PC-9 (cell line): ENCODE results near the gene AKR1B15. TPM values are rescaled to one million over a fixed set of nuclear protein-coding genes. Genes with fewer than 3 reads are reported as not detected.

Source experiments
- BruUV-seq: library from RNA; stranded (reverse); fragments of 400-500 nt; replicated peaks from 2 replicates; lab custom pipeline; 2021; lab: Mats Ljungman, UMichigan
- CTCF ChIA-PET: fragments of 300-600 bp; sonication (Branson Sonifier 250); formaldehyde crosslinking; loops from one replicate; lab custom pipeline; 2022; ENCODE audit warnings: antibody characterized with exemption; lab: Charles Lee
- POLR2A ChIA-PET: fragments of 300-600 bp; sonication (Branson Sonifier 250); formaldehyde crosslinking; loops from one replicate; lab custom pipeline; 2022; ENCODE audit warnings: antibody characterized with exemption; ENCODE audit not compliant: unreplicated experiment; lab: Charles Lee
- DNase-seq, 2 experiments: peaks; one replicate each; pipeline versions ENCODE4 v3.0.0 to v3.0.0-alpha.2; 2015 to 2022; ENCODE audit warnings: mixed read lengths in 1 of 2
- H2AFZ ChIP-seq: fragments of 200-600 bp; sonication (generic); 2 replicates; pipeline ENCODE4 v1.8.1; 2017; ENCODE audit warnings: antibody characterized with exemption
- H3F3A ChIP-seq: fragments of 200-600 bp; sonication (generic); 2 replicates; pipeline ENCODE4 v1.8.1; 2017; ENCODE audit warnings: antibody characterized with exemption, mild to moderate bottlenecking, low read depth; ENCODE audit not compliant: insufficient read depth
- H3K27ac ChIP-seq: fragments of 200-600 bp; sonication (generic); 2 replicates; pipeline ENCODE4 v1.6.1; 2016; ENCODE audit warnings: mixed run types
- H3K27me3 ChIP-seq: fragments of 200-600 bp; sonication (generic); 2 replicates; pipeline ENCODE4 v1.6.1; 2016; ENCODE audit warnings: low read depth, mixed run types; ENCODE audit not compliant: insufficient read depth
- H3K36me3 ChIP-seq: fragments of 200-600 bp; sonication (generic); 2 replicates; pipeline ENCODE4 v1.6.1; 2016; ENCODE audit warnings: low read depth, mixed run types
- H3K4me1 ChIP-seq: fragments of 200-600 bp; sonication (generic); replicated peaks from 2 replicates; pipeline ENCODE4 v1.6.1; 2016; ENCODE audit warnings: mixed run types; ENCODE audit not compliant: insufficient read depth
- H3K4me2 ChIP-seq: fragments of 200-600 bp; sonication (generic); 2 replicates; pipeline ENCODE4 v1.6.1; 2017; ENCODE audit warnings: mixed run types
- H3K4me3 ChIP-seq: fragments of 200-600 bp; sonication (generic); 2 replicates; pipeline ENCODE4 v1.6.1; 2016; ENCODE audit warnings: mixed run types
- H3K79me2 ChIP-seq: fragments of 200-600 bp; sonication (generic); 2 replicates; pipeline ENCODE4 v1.6.1; 2017; ENCODE audit warnings: low read depth, mixed run types
- H3K9me2 ChIP-seq: fragments of 200-600 bp; sonication (generic); 2 replicates; pipeline ENCODE4 v1.8.1; 2017; ENCODE audit warnings: mild to moderate bottlenecking; ENCODE audit not compliant: insufficient read depth
- H3K9me3 ChIP-seq: fragments of 200-600 bp; sonication (generic); 2 replicates; pipeline ENCODE4 v1.8.1; 2016; ENCODE audit warnings: low read depth; ENCODE audit not compliant: insufficient read depth
- H4K20me1 ChIP-seq: fragments of 200-600 bp; sonication (generic); 2 replicates; pipeline ENCODE4 v1.8.1; 2017; ENCODE audit not compliant: insufficient read depth
- EZH2 ChIP-seq: fragments of 200-600 bp; sonication (generic); IDR thresholded peaks from 2 replicates; pipeline ENCODE4 v1.8.0; 2017; ENCODE audit warnings: antibody characterized with exemption, low read depth
- intact Hi-C: fragments of 100-400 bp; cut with micrococcal nuclease; formaldehyde crosslinking; loops from one replicate; pipeline ENCODE4 v1.10.0; 2022; ENCODE audit not compliant: unreplicated experiment
- total RNA-seq: library from RNA; stranded (reverse); gene quantifications from 2 replicates; pipeline ENCODE4 v1.2.3, GENCODE V29; 2021
- TF ChIP-seq, protein P1 (sequence below): fragments of 200-600 bp; sonication (generic); conservative IDR thresholded peaks from 2 replicates; pipeline ENCODE4 v1.6.1; 2017; ENCODE audit warnings: mixed run types, antibody characterized with exemption, mild to moderate bottlenecking, moderate library complexity

AKR1B15 gene
- total RNA-seq, 1 experiment from 2014 or later, result 3.4 TPM

DNA sequence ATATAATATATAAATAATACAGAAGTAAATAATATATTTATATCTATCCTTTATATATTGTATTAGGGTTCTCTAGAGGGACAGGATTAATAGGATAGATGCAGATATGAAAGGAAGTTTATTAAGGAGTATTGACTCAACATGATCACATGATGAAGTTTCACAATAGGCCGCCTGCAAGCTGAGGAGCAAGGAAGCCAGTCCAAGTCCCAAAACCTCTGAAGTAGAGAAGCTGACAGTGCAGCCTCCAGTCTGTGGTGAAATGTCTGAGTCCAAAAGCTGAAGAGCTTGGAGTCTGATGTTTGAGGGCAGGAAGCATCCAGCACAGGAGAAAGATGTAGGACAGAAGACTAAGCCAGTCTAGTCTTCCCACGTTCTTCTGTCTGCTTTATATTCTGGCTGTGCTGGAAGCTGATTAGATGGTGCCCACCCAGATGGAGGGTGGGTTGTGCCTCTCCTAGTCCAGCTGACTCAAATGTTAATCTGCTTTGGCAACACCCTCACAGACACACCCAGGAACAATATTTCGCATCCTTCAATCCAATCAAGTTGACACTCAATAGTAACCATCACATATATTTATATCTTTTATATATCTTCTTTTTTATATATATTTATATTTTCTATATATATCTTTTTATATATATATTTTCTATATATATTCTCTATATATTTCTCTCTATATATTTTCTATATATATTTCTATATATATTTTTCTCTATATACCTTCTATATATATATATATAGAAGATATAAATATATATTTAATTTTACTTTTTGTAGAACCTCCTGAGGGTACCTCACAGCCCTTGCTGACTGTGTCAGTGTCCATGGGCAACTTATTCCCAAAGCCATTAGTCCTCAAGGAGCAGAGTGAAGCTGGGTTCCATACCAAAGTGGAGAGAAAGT, 46.2 kb upstream of the AKR1B15 start:
- Histone ChIP-seq H3K4me1 (peaks cover 27% of the 10 kb centered on the region), H2AFZ (no peak overlapping the region), H3F3A (peaks cover 12% of the 10 kb centered on the region), H3K79me2 (no peaks in the 10 kb centered on the region), H3K27ac (no peak overlapping the region), H3K27me3 (no peaks in the 10 kb centered on the region), H3K36me3 (no peaks in the 10 kb centered on the region), H3K4me2 (no peak overlapping the region), H4K20me1 (no peaks in the 10 kb centered on the region), H3K4me3 (no peak overlapping the region), H3K9me2 (no peaks in the 10 kb centered on the region), H3K9me3 (no peaks in the 10 kb centered on the region; the same call in 1 of the 2 replicates)
- POLR2A ChIA-PET, result no interaction called here
- no peak for DNase-seq
- TF ChIP-seq, protein P1, sequence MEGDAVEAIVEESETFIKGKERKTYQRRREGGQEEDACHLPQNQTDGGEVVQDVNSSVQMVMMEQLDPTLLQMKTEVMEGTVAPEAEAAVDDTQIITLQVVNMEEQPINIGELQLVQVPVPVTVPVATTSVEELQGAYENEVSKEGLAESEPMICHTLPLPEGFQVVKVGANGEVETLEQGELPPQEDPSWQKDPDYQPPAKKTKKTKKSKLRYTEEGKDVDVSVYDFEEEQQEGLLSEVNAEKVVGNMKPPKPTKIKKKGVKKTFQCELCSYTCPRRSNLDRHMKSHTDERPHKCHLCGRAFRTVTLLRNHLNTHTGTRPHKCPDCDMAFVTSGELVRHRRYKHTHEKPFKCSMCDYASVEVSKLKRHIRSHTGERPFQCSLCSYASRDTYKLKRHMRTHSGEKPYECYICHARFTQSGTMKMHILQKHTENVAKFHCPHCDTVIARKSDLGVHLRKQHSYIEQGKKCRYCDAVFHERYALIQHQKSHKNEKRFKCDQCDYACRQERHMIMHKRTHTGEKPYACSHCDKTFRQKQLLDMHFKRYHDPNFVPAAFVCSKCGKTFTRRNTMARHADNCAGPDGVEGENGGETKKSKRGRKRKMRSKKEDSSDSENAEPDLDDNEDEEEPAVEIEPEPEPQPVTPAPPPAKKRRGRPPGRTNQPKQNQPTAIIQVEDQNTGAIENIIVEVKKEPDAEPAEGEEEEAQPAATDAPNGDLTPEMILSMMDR, result no peak
- no peak for TF ChIP-seq EZH2
- intact Hi-C loops, result no loop called here
- CTCF ChIA-PET, result no interaction called here
- BruUV-seq, result no TSS peak

DNA sequence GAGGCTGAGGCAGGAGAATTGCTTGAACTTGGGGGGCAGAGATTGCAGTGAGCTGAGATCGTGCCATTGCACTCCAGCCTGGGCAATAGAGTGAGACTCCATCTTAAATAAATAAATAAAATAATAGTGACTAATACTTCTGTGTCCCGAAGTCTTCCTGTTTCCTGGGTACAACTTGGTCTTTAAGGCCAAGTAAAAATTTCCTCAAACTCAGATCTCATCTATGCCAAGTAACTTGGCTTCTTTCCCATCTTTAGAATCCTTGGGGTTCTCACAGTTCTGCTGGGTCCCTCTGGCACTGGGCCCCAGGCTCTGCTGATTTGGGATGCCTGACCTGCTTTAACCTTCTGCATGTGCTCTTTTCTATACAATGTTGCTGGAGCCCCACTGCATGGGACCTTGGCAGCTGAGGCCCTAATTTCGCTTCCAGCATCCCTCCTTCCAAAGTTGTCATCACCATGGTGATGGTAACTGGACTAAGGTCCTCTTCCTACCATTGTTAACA, 44.2 kb upstream of the AKR1B15 start:
- CTCF ChIA-PET, result no interaction called here

GRCh38 chr7:134505856-134506255, 43.1 kb upstream of the AKR1B15 start:
- Histone ChIP-seq H4K20me1 (no peaks in the 10 kb centered on the region), H3K36me3 (no peaks in the 10 kb centered on the region), H3K9me2 (no peaks in the 10 kb centered on the region), H3K4me1 (peaks cover 48% of the 10 kb centered on the region), H3K9me3 (peaks cover 2% of the 10 kb centered on the region; the same call in 1 of the 2 replicates), H3K4me3 (no peak overlapping the region), H3K79me2 (no peaks in the 10 kb centered on the region), H3K27ac (peak overlapping the region; percentile 54), H3K4me2 (peak overlapping the region; percentile 32), H3F3A (peaks cover 14% of the 10 kb centered on the region), H3K27me3 (no peaks in the 10 kb centered on the region), H2AFZ (no peak overlapping the region)
- DNase-seq, result peak in 1 of 2 experiments; percentile 78
- ChIA-PET CTCF (no interaction called here), POLR2A (no interaction called here)
- intact Hi-C loops, result no loop called here
- TF ChIP-seq, protein P1, result no peak
- TF ChIP-seq EZH2, result no peak
- no TSS peak for BruUV-seq

More for the DNA sequence above, 44.2 kb upstream of the AKR1B15 start:
- no peaks in the 10 kb centered on the region for H3K9me2 ChIP-seq
- no peak overlapping the region for H3K4me3 ChIP-seq
- H4K20me1 ChIP-seq, result no peaks in the 10 kb centered on the region
- H3F3A ChIP-seq, result peaks cover 12% of the 10 kb centered on the region
- H3K36me3 ChIP-seq, result no peaks in the 10 kb centered on the region
- H3K9me3 ChIP-seq, result peaks cover 1% of the 10 kb centered on the region; the same call in 1 of the 2 replicates
- peaks cover 37% of the 10 kb centered on the region for H3K4me1 ChIP-seq
- intact Hi-C loops, result no loop called here
- no peaks in the 10 kb centered on the region for H3K79me2 ChIP-seq
- BruUV-seq, result no TSS peak
- TF ChIP-seq EZH2, result no peak
- TF ChIP-seq, protein P1, result no peak
- no peaks in the 10 kb centered on the region for H3K27me3 ChIP-seq
- H3K4me2 ChIP-seq, result no peak overlapping the region
- no peak for DNase-seq
- no peak overlapping the region for H3K27ac ChIP-seq
- no peak overlapping the region for H2AFZ ChIP-seq
- POLR2A ChIA-PET, result no interaction called here
